Activated gamma-delta T cell (primary cell): Measurements from ENCODE around the gene ZNF595.
"Not testable (repeated sequence)": the region's sequence is repeated elsewhere in the genome, so short reads cannot be mapped to it uniquely, and the experiment has no call there.

Experiments
- DNase-seq: peaks from one replicate; lab custom pipeline; 2025; lab: John Stamatoyannopoulos, UW
- total RNA-seq, 2 donors: gene quantifications; one replicate each; lab custom pipeline; 2026; lab: John Stamatoyannopoulos, UW

ZNF595 gene
- total RNA-seq: 12.1 to 17.6 reads per million in 2 donors

DNA sequence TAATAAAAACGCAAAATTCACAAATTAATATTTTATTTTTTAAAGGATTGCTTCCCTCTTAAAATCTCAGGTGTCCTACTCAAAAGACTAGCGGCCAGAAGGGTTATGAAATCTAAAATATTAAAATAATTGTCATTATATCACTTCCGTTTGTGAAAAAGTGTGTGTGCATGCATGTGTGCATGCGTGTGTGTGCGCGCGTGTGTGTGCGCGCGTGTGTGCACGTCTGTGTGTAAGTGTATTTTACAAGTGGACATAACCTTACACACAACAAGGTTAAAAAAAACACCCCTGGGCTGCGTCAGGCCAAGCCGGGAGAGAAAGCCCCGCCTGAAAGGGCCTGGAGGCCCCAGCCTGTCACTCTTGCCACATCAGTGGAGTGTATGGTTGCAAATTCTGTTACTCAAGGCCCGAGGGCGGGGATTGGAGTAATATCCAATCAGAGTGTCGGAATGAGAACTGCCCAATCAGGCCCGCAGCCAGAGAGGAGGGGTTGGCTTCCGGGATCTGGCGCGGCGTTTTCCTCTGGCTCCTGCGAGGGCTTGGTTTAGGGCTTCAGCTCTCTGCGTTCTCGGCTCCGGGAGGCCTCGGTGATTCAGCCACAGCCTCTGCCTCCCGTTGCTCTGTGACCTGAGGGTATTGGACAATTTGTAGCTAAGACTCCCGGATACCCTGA lies at the start of gene ZNF595:
TSS of gene ZNF595 (plus strand) at position 518 of the 676 bp plus-strand sequence. CDS start 168 bp downstream, outside the sequence.
- DNase-seq: not testable (repeated sequence)

DNA sequence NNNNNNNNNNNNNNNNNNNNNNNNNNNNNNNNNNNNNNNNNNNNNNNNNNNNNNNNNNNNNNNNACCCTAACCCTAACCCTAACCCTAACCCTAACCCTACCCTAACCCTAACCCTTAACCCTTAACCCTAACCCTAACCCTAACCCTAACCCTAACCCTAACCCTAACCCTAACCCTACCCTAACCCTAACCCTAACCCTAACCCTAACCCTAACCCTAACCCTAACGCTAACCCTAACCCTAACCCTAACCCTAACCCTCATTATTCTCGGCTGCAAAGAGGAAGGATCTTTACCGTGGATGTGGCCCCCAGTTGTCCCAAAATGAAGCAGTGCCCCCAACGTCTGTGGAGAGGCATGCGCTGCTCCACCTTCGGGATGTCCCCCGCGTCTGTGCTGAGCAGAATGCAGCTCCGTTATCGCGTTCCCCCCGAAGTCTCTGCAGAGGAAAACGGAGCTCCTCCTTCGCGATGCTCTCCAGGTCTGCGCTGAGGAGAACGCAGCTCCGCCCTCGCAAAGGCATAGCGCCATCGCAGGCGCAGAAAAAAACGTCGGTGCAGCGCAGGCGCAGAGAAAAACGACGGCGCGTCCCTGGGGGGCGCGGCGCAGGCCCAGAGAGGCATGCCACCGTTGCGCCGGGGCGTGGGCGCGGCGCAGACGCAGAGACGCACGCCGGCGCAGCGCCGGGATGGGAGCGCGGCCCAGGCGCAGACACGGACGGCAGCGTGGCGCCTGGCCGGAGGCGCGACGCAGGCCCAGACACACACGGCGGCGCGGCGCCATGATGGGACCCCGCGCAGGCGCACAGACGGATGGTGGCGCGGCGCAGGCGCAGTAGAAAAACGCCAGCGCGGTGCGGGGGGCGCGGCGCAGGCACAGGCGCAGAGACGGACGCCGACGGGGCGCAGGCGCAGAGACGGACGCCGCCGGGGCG lies 42.9 kb upstream of the ZNF595 start:
- not testable (repeated sequence) for DNase-seq

DNA sequence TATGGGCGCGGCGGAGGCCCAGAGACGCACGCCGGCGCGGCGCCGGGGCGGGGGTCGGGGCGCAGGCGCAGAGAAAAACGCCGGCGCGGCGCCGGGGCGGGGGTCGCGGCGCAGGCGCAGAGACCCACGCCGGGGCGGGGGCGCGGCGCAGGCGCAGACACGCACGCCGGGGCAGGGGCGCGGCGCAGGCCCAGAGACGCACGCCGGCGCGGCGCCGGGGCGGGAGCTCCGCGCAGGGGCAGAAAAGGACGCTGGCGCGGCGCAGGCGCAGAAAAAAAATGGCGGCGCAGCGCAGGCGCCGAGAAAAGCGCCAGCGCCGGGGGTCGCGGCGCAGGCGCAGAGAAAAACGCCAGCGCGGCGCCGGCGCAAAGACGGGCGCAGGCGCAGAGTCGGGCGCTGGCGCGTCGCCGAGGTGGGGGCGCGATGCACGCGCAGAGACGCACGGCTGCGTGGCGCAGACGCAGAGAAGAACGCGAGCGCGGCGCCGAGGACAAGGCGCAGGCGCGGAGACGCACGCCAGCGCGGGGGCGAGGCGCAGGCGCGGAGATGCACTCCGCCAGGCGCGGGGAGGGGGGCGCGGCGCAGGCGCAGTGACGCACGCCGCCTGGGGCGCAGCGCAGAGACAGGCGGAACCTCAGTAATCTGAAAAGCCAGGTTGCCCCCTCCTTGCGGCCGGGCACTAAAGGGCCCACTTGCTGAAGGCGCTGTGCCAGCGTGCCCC lies 41.9 kb upstream of the ZNF595 start:
- not testable (repeated sequence) for DNase-seq

DNA sequence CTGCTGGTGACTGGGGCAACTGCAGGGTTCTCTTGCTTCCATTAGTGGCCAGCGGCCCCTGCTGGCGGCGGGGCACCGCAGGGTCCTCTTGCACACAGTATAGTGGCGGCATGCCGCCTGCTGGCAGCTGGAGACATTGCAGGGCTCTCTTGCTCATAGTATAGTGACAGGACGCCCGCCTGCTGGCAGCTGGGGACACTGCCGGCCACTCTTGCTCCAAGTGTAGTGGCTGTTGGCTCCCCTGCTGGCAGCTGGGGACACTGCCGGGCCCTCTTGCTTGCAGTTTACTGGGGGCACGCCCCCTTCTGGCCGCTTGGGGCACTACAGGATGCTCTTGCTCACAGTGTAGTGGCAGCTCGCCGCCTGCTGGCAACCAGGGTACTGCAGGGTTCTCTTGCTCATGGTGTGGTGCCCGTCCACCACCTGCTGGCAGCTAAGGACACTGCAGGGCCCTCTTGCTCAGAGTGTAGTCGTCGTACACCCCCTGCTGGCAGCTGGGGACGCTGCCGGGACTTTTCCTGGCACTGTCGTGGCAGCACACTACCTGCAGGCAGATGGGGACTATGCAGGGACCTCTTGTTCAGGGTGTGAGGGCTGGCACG lies 41.2 kb upstream of the ZNF595 start:
- not testable (repeated sequence) for DNase-seq

DNA sequence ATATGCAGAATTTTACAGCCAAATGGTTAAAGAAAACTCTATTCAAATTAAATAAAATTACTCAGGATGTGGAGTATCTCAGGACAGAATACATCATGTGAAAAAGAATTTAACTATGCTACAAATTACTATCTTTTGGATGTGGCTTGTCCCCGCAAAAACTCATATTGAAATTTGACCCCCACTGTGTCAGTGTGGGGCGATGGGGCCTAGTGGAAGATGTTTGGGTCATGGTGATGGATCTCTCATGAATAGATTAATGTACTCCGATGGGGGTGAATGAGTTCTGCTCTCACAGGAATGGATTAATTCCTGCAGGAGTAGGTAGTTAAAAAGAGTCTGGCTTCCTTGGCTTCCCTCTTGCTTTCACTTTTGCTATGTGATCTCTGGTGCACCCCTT lies 35.0 kb upstream of the ZNF595 start:
- not testable (repeated sequence) for DNase-seq

DNA sequence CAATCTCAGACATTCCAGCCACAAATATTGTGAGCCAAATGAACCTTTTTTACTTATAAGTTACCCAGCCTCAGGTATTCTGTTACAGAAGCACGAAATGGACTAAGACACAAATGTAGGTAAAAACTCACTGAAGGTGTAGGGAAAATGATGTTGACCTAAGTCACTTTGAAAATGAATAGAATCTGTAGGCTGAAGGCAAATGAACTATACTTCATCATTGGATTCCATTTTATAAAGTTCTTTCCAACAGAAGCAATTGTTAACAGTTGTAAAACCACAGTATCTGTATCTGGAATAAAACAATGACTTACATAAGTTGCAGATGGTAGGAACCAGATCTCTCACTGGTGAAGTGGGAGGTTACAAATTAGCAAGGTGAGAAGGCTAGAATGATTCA lies 34.5 kb upstream of the ZNF595 start:
- DNase-seq: not testable (repeated sequence)

DNA sequence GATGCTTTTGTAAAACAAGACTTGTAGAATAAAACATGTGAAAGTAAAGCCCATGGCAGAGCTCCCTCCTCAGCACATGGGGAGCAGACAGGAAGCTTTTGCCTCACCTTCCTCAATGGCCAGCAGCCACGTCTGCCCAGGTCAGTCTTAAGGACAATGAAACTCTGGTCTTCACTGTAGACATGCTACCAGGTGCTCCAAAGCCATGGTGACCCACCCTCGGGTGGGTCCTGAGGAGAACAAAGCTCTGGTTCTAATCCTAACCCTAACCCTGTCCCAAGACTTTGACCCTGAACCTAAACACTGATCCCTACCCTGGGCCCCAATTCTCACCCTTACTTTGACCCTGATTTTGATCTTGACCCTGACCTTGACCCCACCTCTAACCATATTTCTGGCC lies 30.2 kb upstream of the ZNF595 start:
- DNase-seq: not testable (repeated sequence)

DNA sequence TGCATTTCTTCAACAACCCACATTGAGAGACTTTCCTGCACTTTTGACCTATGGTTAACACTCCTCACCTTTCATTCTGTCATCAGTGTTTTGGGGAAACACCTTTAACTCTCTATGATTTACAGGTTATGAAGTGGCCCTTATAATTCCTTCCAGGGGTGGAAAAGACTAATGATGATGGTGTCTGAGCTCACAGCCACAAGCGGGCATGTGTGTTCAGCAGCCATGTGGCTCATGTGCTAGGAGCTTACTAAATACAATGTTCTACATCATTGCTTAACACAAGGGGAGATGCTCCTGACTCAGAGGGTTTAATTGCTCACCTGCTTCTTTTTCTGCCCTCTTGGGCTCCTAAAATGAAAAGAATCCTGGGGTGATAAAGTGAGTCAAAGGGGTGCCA lies 28.8 kb upstream of the ZNF595 start:
- not testable (repeated sequence) for DNase-seq

DNA sequence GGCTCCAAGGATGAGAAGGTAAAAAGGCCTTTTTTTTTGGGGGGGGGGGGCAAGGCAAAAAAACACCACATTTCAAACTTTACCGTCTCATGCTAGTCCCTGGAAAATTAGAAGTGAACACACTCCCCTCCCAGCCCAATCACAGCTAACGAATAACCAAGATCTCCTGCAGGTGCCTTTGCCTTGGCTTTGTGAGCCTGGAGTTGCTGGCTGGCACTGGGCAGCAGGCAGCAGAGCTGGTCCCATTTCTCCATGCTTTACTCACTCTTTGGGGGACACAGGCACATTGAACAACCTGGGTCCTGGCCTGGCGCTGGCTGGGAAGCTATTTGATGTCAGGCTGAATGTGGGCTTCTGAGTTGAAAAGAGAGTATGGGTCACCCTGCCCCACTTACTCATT lies 25.6 kb upstream of the ZNF595 start:
- DNase-seq: not testable (repeated sequence)

DNA sequence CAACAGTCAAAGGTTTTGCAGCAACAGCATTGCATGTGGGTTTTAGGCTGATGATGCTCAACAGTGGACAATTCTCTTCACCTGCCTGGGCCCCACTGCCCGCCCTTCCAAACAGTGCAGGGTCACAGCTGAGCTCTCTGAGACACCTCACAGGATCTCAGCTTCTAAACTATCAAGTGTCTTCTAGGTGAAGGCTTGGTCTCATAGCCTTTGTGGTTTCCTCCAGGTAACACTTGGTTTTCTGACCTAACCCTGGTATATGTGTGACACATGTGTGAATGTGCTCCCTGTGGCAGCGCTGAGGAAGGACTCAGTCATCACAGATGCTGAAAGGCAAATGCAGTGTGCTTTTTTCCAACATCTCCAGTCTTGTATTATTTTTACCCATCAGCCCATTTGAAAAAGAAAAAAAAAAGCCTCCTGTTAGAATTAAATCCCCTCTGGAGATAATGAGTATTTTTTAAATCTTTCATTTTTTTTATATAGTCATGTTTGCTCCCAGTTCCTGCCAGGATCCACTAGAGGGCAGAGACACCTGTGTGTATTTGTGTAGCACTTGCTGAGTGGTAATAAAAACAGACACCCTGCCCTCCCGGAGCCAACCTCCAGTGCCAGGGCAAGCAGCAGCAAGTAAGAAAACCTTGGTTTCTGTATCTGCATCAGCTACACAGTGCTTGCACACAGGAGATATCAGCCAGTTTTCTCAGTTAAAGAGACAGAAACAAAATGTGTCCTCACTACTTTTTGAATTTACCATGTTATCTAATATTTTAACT lies 24.2 kb upstream of the ZNF595 start:
- DNase-seq: not testable (repeated sequence)

DNA sequence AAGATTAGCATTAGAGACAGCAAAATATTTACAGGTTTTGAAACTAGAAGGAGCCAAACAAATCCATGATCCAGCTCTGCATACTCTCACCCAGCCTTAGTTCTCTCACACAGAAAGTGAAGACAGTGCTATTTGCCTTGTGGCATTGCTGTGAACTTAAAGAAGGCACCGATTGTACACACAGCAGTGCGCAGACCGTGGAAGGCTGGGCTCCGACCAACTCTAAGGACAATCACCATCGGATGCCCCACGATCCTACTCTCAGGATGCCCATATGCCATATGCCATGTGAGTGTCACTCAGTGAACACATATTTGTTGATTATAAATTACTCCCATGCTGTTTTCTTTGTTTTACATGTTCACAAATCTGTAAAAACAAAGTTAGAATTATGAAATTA lies 19.8 kb upstream of the ZNF595 start:
- not testable (repeated sequence) for DNase-seq

DNA sequence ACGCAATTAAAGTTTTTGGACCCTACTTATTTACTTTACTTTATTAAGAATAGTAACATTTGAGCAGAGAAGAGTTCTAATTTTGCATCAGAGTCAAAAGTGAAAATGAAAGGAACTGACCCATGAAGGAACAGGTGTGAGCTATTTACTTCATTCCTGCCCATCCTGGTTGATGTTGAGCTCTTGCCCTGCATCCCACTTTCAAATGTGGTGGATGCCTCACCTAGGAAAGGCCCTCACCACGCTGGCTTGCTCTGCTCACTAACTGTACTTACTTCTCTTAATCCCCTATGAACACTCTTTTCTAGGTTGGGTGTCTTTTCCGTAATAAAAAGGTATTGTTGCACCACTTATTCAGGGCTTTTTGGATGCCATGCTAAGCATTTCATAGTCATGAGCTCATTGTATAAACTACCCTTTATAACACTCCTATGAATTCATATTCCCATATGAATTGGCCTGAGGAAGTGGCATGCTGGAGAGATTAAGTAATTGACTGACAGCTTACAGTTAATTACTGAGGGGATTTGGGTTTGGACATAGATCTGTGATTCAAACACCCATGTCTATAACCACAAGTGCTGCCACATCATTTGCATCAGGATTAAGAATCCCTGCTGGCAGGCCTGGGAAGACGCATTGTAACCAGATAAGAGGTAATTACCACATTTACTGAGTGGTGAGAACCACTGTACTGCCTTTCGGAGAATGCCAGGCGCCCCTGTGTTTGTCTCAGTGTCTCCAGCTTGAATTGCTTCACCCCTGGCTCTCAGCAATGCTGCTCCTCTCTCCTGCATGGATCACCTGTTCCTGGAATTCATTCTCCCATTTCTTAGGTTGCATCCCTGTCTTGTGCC lies 16.3 kb upstream of the ZNF595 start:
- DNase-seq: not testable (repeated sequence)

DNA sequence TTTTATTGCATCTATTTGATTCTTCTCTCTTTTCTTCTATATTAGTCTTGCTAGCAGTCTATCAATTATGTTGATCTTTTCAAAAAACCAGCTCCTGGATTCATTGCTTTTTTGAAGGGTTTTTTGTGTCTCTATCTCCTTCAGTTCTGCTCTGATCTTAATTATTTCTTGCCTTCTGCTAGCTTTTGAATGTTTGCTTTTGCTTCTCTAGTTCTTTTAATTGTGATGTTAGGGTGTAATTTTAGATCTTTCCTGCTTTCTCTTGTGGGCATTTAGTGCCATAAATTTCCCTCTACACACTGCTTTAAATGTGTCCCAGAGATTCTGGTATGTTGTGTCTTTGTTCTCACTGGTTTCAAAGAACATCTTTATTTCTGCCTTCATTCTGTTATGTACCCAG lies 14.9 kb upstream of the ZNF595 start:
- not testable (repeated sequence) for DNase-seq

DNA sequence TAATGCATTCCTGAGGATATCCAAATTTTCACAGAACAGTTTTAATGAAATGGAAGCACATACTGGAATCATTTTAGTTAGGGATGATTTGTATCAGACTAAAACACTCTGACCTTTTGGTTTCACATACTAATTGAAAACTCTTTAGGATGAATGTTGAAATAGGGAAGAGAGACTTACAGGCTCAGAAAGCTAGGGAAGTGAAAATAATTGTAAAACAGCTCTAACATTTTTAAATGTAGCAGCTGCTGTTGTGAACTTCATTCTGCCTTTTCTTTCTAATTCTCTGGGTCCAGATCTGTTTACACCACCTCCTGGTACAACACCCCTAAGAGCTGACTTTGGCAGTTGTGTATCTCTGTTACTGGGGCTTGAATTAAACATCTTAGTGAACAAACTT lies 9.7 kb upstream of the ZNF595 start:
- not testable (repeated sequence) for DNase-seq

DNA sequence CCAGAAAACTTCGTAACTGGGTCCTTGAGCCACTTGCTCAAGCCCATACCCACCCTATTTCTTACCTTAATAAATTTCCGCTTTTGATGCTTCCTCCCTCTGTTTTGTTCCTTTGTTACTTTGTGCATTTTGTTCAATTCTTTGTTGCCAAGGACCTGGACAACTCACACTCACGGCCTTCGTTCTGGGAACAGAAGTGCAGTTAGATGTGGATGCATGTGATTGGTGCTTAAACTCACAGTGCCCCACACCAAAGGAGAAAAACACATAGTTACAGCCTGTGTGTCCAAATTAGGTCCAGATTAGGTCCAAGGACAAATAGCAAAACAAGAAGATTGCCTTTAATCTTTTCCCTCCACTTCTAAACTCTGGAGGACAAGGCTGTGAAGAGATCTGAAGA lies 1.9 kb upstream of the ZNF595 start:
- DNase-seq: not testable (repeated sequence)

DNA sequence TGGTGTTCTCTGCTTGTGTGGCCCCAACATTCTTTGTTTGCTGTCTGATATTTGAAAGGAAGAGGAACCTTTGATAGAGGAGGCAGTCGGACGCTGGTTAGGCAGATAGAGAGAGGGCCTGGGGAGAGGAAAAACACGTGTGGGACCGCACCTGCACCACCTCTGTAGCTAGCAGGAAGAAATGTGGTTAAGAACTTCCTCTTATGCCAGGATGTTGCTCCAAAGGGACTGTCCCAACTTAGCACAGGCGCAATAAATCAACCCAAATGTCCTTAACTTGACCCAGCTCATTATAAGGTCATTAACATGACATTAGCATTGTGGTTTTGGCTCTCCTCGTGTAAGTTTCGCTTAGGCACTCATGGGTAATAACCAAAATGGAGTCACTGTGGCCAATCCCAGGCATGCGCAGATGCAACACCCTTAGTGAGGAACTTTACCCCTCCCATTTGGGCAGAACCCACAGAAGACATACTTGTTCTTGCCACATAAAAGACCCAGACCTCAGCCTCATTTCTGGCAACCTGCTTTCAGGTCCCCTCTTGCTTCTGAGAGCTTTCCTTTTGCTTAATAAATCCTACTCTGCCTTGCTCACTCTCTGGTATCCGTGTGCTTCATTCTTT lies 1.4 kb upstream of the ZNF595 start:
- not testable (repeated sequence) for DNase-seq

DNA sequence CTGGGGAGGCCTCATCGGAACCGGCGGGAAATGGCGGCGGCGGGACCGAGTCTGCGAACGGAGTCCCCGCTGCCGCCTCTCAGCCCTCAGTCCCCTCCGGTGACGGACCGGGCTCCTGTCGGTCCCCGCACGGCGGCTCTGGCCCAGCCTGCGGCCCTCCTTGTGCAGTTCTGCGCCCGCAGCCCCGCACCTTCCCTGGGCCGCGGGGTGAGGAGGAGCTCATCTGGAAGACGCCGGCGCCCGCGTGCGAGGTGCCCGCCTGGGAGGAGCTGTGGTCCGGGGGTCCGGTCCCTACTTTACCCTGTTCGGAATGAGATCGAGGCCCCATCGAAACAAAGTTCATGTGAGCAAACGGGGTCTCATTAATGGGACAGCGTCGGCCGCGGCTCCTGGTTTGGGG lies 400 bp downstream of the ZNF595 start:
- DNase-seq: not testable (repeated sequence)

DNA sequence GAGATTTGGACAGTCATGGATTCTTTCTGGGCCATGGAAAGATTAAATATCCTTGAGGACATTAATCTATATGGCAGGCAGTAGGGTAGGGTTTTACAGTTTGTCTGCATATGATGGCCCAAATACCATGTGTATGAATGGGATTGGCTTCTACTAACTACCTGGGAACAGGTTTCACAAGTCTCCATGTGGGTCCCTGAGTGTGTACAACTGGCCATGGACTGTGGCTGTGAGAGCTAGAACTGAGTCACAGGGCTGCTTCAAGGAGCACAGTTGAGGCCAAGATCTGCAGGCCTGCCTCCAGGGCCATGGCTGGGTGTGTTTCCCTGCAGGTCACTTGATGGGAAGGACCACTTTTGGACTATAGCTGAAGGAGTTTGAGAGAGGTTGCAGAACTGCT lies 11.6 kb downstream of the ZNF595 start:
- DNase-seq: not testable (repeated sequence)

DNA sequence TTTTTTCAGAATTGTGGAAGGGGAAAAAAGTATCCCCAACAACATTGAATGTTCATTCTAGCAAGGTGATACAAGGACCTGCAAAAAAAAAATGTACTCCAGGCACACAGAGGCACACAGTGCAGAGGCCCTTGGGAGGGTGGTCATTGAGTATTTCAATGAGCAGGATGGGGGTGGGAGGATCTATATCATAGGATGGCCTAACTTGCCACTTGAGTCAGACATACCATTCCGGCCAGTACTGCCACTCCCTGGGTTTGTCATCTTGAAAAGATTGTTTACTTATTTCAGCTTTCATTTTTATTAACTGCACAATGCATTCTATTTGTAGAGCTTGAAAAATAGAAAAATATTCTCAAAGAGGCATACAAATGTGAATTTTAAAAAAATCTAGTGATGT lies 18.7 kb downstream of the ZNF595 start:
- no peak for DNase-seq
